Sigmoid colon (tissue), 7 donors: ENCODE data around the gene USP13. TPM values are rescaled to one million over a fixed set of nuclear protein-coding genes. Genes with fewer than 3 reads are reported as not detected.

Experiments
- DNase-seq: peaks from one replicate; pipeline ENCODE4 v3.0.0-alpha.2; 2019
- H3K27ac ChIP-seq, 4 donors: fragments of 200-600 bp; sonication (generic); one replicate each; pipeline ENCODE4 v1.5.1; 2016 to 2019; ENCODE audit warnings: mild to moderate bottlenecking in 1 of 4
- H3K27me3 ChIP-seq, 3 donors: fragments of 200-600 bp; sonication (generic); one replicate each; pipeline ENCODE4 v1.5.1; 2019; ENCODE audit warnings: mild to moderate bottlenecking in 1 of 3
- H3K36me3 ChIP-seq, 4 donors: fragments of 200-600 bp; sonication (generic); one replicate each; pipeline ENCODE4 v1.5.1; 2016 to 2019
- H3K4me1 ChIP-seq, 4 donors: fragments of 200-600 bp; sonication (generic); one replicate each; pipeline ENCODE4 v1.5.1; 2017 to 2019
- H3K4me3 ChIP-seq, 4 donors: fragments of 200-600 bp; sonication (generic); one replicate each; pipeline ENCODE4 v1.5.1; 2017 to 2019; ENCODE audit warnings: mild to moderate bottlenecking in 2 of 4, moderate library complexity in 1 of 4
- H3K9me3 ChIP-seq, 4 donors: fragments of 200-600 bp in 3 of 4; sonication (generic) in 3 of 4; one replicate each; pipeline versions ENCODE4 v1.5.1 to v1.6.1; 2013 to 2019
- EP300 ChIP-seq, 4 donors: sonication (generic); formaldehyde crosslinking; IDR thresholded peaks; one replicate each; pipeline ENCODE4 v1.6.1; 2017; ENCODE audit warnings: antibody characterized with exemption in 4 of 4
- POLR2A ChIP-seq, 2 donors: fragments of 450-650 bp; IDR thresholded peaks; one replicate each; pipeline ENCODE4 v1.6.1; 2016; ENCODE audit warnings: antibody characterized with exemption in 2 of 2, mild to moderate bottlenecking in 2 of 2, moderate library complexity in 2 of 2
- POLR2AphosphoS5 ChIP-seq, 4 donors: sonication (generic); formaldehyde crosslinking; IDR thresholded peaks; one replicate each; pipeline ENCODE4 v1.6.1; 2017; ENCODE audit warnings: antibody characterized with exemption in 4 of 4
- WGBS, 2 donors: extraction: QIAGEN DNeasy Blood & Tissue Kit; methylation state at CpG; one replicate each; pipeline ENCODE4 v1.1.7; 2013; 5-methylcytosine and 5-hydroxymethylcytosine counted together
- intact Hi-C: fragments of 100-400 bp; cut with DNase I; formaldehyde crosslinking; loops from one replicate; pipeline ENCODE4 v1.15.1; 2023
- polyA plus RNA-seq, 3 donors: library from polyadenylated mRNA; stranded (reverse); fragments of 200-250 nt; gene quantifications; one replicate each; pipeline ENCODE4 v1.2.3, GENCODE V29; 2013
- total RNA-seq, 4 donors: library from RNA; depleted of rRNA; stranded (reverse); fragments of >200 nt; gene quantifications; one replicate each; pipeline ENCODE4 v1.1.0, GENCODE V29; 2016
- TF ChIP-seq, protein P1 (sequence below), 4 experiments: fragments of 450-650 bp in 3 of 4; fragments of 200-600 bp in 1 of 4; IDR thresholded peaks; one replicate each; pipeline ENCODE4 v1.5.1; 2016 to 2019; ENCODE audit warnings: antibody characterized with exemption in 4 of 4, mild to moderate bottlenecking in 3 of 4, moderate library complexity in 2 of 4
- donor health status: healthy with polysubstance abuse.
- donor health status: Bipolar disorder and iron deficiency.
- donor health status: healthy.

Gene USP13
- total and polyA plus RNA-seq, 7 donors, result 0.69 to 11.1 (median 7.2) TPM

DNA sequence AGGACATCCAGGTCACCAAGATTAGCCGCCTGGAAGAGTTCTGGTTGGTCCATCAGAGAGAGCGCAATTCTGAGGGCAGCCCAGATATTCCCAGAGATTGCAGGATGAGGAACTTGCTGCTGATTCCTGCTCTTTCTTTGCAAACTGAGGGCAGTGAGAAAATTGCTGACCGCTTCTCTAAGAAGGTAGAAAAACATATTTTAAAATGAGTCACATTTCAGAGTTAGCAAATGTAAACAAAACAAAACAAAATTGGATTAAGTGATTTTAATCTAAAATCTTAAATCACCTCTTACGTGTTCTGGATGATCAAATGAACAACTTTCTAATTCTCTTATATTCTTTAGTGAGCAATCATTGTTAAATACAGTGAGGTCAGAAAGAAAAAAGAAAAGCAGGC is 149.0 kb downstream of the USP13 start:
- Histone ChIP-seq H3K4me3 (no peak overlapping the region), H3K9me3 (no peaks in the 10 kb centered on the region), H3K27ac (no peak overlapping the region), H3K4me1 (no peaks in the 10 kb centered on the region), H3K36me3 (no peaks in the 10 kb centered on the region), H3K27me3 (no peaks in the 10 kb centered on the region)
- 87 to 92% methylated on average over 4 of the region's 4 CpGs for WGBS, 2 donors
- no peak for DNase-seq
- intact Hi-C loops, result no loop called here
- TF ChIP-seq, protein P1, sequence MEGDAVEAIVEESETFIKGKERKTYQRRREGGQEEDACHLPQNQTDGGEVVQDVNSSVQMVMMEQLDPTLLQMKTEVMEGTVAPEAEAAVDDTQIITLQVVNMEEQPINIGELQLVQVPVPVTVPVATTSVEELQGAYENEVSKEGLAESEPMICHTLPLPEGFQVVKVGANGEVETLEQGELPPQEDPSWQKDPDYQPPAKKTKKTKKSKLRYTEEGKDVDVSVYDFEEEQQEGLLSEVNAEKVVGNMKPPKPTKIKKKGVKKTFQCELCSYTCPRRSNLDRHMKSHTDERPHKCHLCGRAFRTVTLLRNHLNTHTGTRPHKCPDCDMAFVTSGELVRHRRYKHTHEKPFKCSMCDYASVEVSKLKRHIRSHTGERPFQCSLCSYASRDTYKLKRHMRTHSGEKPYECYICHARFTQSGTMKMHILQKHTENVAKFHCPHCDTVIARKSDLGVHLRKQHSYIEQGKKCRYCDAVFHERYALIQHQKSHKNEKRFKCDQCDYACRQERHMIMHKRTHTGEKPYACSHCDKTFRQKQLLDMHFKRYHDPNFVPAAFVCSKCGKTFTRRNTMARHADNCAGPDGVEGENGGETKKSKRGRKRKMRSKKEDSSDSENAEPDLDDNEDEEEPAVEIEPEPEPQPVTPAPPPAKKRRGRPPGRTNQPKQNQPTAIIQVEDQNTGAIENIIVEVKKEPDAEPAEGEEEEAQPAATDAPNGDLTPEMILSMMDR (IDR thresholded peaks at IDR 0.05), result no peak
- TF ChIP-seq POLR2AphosphoS5 (IDR thresholded peaks at IDR 0.05) (no peak), EP300 (IDR thresholded peaks at IDR 0.05) (no peak), POLR2A (IDR thresholded peaks at IDR 0.05) (no peak)

DNA sequence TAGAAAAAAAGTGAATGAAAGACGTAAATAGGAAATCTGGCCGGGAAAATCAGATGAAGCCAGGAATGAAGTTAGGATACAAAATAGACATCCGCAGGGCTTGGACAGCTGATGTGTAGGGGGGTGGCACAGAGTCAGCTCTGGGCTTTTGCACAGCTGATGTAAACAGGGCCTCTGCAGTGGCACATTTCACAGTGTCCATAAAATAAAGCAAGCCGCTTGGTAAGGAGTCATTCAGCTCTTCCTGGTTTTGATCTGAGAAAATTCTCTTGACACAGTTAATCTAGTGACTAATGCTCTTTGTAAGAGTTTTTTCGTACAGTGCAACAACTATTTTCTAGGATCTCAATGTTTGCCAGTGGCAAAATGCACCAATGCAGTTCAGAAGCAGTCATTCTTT is 153.3 kb downstream of the USP13 start:
- Histone ChIP-seq H3K27me3 (no peaks in the 10 kb centered on the region), H3K4me1 (no peaks in the 10 kb centered on the region), H3K9me3 (no peaks in the 10 kb centered on the region), H3K4me3 (no peak overlapping the region), H3K27ac (no peak overlapping the region), H3K36me3 (no peaks in the 10 kb centered on the region)
- no peak for TF ChIP-seq EP300 (IDR thresholded peaks at IDR 0.05)
- TF ChIP-seq, protein P1 (IDR thresholded peaks at IDR 0.05), result no peak
- TF ChIP-seq POLR2AphosphoS5 (IDR thresholded peaks at IDR 0.05), result no peak
- TF ChIP-seq POLR2A (IDR thresholded peaks at IDR 0.05), result no peak
- intact Hi-C loops, result no loop called here
- no peak for DNase-seq
- WGBS, 2 donors, result 82 to 84% methylated on average over 5 of the region's 5 CpGs

DNA sequence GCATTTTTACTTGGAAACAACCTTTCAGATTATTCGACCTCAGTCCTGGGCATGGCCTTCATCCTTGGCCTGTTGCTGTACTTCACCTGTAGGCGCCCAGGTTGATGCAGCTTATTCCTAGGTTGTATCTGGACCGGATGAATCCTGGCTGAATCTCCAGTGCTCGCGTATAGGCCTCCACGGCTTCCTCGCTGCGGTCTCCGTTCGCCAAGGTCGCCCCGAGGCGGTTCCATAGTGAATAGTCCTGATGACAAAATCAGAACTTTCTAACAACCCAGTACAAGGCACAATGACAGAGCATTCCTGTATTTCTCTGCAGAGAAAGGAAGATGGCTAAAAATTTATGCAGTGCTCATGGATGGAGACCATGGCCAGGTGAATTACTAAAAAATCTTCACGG is 154.7 kb downstream of the USP13 start:
- no peak for DNase-seq
- Histone ChIP-seq H3K36me3 (no peaks in the 10 kb centered on the region), H3K27me3 (no peaks in the 10 kb centered on the region), H3K4me1 (no peaks in the 10 kb centered on the region), H3K27ac (no peak overlapping the region), H3K9me3 (no peaks in the 10 kb centered on the region), H3K4me3 (no peak overlapping the region)
- WGBS, 2 donors, result 96 to 97% methylated on average over 14 of the region's 14 CpGs
- TF ChIP-seq, protein P1 (IDR thresholded peaks at IDR 0.05), result no peak
- intact Hi-C loops, result no loop called here

DNA sequence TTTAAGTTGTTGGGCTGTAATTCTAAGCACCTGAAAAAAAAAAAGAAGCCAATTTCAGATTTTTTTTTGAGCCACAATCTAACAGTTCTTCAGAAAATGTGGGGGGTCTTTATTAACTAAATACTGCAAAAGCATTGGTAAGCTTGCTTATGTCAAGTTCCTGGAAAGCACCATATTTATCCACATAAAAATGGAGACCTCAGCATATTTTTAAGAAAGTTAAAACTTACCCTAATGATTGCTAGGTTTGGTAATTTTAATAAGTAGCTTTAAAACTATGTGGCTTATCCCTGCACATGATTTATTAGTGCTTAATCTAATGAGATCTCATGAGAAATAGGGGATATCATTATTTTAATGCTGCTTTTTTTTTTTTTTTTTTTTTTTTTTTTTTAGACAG is 156.8 kb downstream of the USP13 start:
- no peak for DNase-seq
- Histone ChIP-seq H3K4me3 (no peak overlapping the region), H3K27me3 (no peaks in the 10 kb centered on the region), H3K9me3 (no peaks in the 10 kb centered on the region), H3K27ac (no peak overlapping the region), H3K36me3 (no peaks in the 10 kb centered on the region), H3K4me1 (no peaks in the 10 kb centered on the region)
- intact Hi-C loops, result no loop called here
- no peak for TF ChIP-seq EP300 (IDR thresholded peaks at IDR 0.05)
- no peak for TF ChIP-seq POLR2AphosphoS5 (IDR thresholded peaks at IDR 0.05)

DNA sequence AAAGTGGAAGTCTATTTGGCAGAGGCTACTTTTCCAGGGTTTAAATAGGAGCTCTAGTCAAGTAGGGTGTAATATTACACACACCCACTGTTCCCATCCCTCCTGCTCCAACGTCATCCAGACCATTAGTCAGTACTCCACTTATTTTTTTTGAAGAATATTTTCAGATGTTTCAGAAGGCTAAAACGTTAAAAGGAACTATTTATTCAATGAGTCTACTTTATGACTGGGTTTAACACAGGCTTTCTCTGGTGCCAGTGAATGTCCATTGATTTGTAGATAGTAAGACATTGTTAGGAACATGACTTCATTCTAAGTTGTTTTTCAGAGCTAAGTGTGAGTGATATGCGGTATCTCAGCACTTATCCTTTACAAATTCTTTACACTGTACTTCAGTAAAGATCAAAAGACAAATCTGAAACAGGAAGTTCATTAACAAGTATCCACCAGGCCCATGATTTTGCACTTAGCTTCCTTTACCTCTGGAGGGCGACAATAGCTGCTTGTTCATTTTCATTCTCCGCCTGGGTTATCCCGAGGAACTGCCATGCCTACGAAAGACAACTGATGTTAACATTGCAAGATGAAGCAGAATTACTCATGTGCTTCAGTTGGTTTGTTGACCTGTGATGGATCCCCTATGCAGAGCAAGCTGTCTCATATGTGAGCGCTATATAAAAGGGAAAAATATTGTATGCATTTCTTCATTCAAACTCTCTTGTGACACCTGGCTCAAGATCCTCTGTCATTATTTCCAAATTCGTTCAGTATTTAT is 158.7 kb downstream of the USP13 start:
- H3K36me3 ChIP-seq, result no peaks in the 10 kb centered on the region
- WGBS, 2 donors, result 13 to 28% methylated on average over 9 of the region's 9 CpGs
- TF ChIP-seq, protein P1 (IDR thresholded peaks at IDR 0.05), result no peak
- TF ChIP-seq EP300 (IDR thresholded peaks at IDR 0.05), result no peak
- no peaks in the 10 kb centered on the region for H3K4me1 ChIP-seq
- H3K27me3 ChIP-seq, result no peaks in the 10 kb centered on the region
- H3K4me3 ChIP-seq, result no peak overlapping the region
- H3K27ac ChIP-seq, result no peak overlapping the region
- DNase-seq, result no peak
- H3K9me3 ChIP-seq, result no peaks in the 10 kb centered on the region
- intact Hi-C loops, result no loop called here
